AG08395 (cell line): Measurements from ENCODE around the gene CFAP210.
"Not testable (repeated sequence)": the region's sequence is repeated elsewhere in the genome, so short reads cannot be mapped to it uniquely, and the experiment has no call there.

Experiments
- DNase-seq: peaks from one replicate; pipeline ENCODE4 v3.0.0; 2012; ENCODE audit warnings: mixed read lengths, low spot score

Gene CFAP210

DNA sequence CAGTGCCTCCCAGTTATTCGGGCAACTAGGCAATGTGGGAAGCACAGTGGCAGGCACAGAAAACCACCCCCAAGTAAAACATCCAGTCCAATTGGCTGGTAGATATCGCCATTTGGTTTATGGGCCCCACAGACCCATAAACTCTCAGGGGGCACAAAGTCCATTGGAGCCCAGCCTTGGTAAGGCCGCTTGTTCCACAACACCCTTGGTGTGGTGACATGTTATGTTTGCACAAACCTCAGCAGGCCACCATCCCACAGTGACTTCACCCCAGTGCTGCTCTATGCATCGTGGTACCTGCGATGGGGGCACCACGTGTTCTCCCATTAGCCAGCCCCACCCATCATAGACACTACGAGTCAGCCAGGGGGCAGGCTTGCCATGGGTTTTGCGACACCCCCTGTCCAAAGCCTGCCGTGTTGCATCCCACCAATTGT lies 18.6 kb upstream of the CFAP210 start:
- no peak for DNase-seq

GRCh38 chr2:169711751-169712509 lies 17.7 kb upstream of the CFAP210 start:
- DNase-seq: no peak

GRCh38 chr2:169709981-169710380 lies 15.8 kb upstream of the CFAP210 start:
- no peak for DNase-seq

- DNase-seq: no peak
Observed at GRCh38 chr2:169709331-169709730, 15.1 kb upstream of the CFAP210 start.

GRCh38 chr2:169707626-169708025 lies 13.4 kb upstream of the CFAP210 start:
- DNase-seq: no peak

- peak; percentile 6 for DNase-seq
Observed at GRCh38 chr2:169705927-169706326, 11.7 kb upstream of the CFAP210 start.

- DNase-seq: no peak
Observed at GRCh38 chr2:169704160-169704708, 10.0 kb upstream of the CFAP210 start.

GRCh38 chr2:169702996-169703395 lies 8.8 kb upstream of the CFAP210 start:
- no peak for DNase-seq

GRCh38 chr2:169699173-169699572 lies 5.0 kb upstream of the CFAP210 start:
- not testable (repeated sequence) for DNase-seq

GRCh38 chr2:169696381-169696780 lies 2.2 kb upstream of the CFAP210 start:
- no peak for DNase-seq

DNA sequence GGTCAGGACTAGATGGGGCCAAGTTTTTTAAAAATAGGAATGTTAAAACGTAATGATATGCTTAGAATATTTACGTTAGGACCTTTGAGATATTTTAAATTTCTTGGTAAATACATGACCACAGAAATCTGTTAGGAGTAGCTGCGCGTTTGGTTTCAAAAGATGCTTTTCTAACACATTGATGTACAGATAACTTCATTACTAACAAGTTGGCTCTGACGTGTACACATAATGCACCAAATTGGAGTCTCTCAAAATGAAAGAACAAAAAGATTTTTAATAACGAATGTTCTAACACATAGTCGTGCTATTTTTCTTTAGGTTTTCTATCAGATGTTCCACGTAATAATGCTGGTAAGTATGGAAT lies 672 bp upstream of the CFAP210 start:
- no peak for DNase-seq

- DNase-seq: no peak
Observed at GRCh38 chr2:169693360-169693759, 845 bp downstream of the CFAP210 start.

- no peak for DNase-seq
Observed at GRCh38 chr2:169692718-169693117, 1.5 kb downstream of the CFAP210 start.

DNA sequence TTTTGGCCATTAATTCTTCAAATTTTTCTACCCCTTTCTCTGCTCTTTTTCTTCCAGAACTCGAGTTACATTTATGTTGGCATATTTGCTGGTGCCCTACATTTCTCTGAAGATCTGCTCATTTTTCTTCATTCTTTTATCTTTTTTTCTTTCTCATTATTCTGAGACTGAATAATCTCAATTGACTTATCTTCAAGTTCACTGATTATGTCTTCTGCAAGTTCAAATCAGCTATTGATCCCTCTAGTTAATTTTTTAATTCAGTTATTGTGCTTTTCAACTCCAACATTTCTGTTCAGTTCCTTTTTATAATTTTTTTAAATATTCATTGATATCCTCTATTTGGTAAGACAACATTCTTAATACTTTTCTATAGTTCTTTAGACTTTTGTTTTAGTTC lies 3.2 kb downstream of the CFAP210 start:
- no peak for DNase-seq

- not testable (repeated sequence) for DNase-seq
Observed at GRCh38 chr2:169687943-169688342, 6.3 kb downstream of the CFAP210 start.

DNA sequence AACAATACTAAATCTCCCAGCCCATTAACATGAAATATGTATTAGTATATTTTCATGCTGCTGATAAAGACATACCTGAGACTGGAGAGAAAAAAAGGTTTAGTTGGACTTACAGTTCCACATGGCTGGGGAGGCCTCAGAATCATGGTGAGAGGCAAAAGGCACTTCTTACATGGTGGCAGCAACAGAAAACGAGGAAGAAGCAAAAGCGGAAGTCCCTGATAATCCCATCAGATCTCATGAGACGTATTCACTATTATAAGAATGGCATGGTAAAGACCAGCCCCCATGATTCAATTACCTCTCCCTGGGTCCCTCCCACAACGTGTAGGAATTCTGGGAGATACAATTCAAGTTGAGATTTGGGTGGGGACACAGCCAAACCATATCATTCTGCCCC lies 7.4 kb downstream of the CFAP210 start:
- not testable (repeated sequence) for DNase-seq

DNA sequence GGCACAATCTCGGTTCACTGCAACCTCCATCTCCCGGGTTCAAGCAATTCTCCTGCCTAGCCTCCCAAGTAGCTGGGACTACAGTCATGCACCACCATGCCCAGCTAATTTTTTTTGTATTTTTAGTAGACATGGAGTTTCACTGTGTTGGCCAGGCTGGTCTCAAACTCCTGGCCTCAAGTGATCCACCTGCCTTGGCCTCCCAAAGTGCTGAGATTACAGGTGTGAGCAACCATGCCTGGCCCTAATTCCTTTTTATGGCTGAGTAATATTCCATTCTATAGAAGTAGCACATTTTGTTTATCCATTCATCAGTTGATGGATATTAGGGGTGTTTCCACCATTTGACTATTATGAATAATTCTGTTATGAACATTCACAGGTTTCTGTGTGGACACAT lies 9.5 kb downstream of the CFAP210 start:
- DNase-seq: not testable (repeated sequence)

DNA sequence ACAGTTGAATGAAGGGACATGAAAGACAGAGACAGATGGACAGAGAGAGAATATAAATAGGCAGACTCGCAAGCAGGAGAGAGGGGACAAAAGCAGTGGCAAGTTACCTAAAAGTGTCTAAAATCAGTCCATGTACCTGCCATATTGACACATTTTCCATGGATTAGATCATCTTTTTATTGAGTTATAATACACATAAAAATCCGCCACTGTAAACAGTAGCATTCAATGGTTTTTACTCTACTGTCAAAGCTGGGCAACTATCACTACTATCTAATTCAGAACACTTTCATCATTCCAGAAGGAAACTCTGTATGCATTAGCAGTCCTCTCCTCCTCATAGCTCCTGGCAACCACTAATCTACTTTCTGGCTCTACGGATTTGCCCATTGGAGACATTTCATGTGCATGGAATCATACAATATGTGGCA lies 10.1 kb downstream of the CFAP210 start:
- no peak for DNase-seq

DNA sequence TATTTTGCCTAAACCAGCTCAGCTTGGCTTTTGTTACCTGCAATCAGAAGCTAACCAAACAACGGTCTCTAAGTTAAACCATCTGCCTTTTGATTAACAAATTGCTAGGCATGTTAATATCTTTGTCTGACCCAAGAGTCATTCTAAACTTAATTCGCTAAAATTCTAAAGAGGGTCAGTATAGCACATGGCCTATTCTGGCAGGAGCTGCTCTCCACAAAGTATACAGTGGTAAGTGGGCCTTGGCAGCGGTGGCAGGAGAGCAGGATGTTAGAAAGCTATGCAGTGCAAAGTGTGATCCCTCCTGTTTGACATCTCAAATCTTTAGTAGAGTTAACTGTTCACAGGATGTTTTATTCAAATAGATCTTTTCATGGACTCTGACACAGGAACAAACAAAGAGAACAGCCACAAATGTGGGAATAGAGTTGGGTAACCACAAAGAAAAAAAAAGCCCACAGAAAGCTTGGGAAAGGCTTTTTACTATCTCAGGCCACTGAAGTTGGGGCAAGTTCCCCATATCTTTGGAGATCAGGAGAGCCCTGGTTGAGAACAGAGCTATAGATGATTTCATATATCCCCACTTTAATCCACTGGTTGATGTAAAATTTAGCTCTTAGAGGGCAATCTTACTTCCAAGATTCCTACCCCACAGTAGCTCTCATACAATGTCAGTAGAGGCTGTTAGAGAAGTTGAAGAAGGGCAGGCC lies 10.6 kb downstream of the CFAP210 start:
- DNase-seq: no peak

GRCh38 chr2:169683054-169683424 lies 11.2 kb downstream of the CFAP210 start:
- no peak for DNase-seq

GRCh38 chr2:169676850-169677249 lies 17.4 kb downstream of the CFAP210 start:
- DNase-seq: no peak

- no peak for DNase-seq
Observed at GRCh38 chr2:169676357-169676756, 17.8 kb downstream of the CFAP210 start.

DNA sequence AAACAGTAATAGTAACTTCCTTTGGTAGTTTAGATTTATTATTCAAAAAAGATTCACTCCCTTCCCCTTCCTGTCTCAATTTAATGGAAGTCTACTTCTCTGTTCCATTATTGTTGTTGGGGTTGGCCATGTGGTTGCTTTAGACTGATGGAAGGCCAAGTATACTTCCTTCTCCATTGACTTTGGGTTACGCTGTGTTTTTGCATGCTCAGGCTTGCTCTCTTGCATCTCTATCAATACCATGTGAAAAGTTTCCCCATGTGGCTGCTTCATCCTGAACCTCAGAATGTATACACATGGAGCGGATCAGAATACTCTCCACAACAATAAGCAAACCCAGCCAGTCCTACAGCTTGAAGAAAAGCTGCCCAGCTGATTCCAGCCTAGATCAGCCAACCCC lies 20.3 kb downstream of the CFAP210 start:
- no peak for DNase-seq
